GM06990 (cell line): ENCODE data around the gene CLDN10.

Experiments used
- DNase-seq: peaks from one replicate; pipeline ENCODE4 v3.0.0-alpha.2; 2011; ENCODE audit not compliant: insufficient read length; ENCODE audit errors: extremely low read depth
- H3K27me3 ChIP-seq: replicated peaks from 2 replicates; pipeline ENCODE4 v1.6.0; 2011; ENCODE audit warnings: low read length; ENCODE audit not compliant: control insufficient read depth, insufficient read depth
- H3K36me3 ChIP-seq: 2 replicates; pipeline ENCODE4 v1.5.1; 2011; ENCODE audit warnings: low read length; ENCODE audit not compliant: control insufficient read depth, insufficient read depth
- H3K4me3 ChIP-seq: replicated peaks from 2 replicates; pipeline ENCODE4 v1.5.1; 2011; ENCODE audit warnings: low read depth, mild to moderate bottlenecking, control low read depth, low read length
- TF ChIP-seq, protein P1 (sequence below): IDR thresholded peaks from 2 replicates; pipeline ENCODE4 v1.5.1; 2011; ENCODE audit warnings: low read length, control low read depth, mild to moderate bottlenecking, inconsistent platforms; ENCODE audit not compliant: insufficient read depth, poor library complexity, severe bottlenecking

The CLDN10 gene

GRCh38 chr13:95544293-95544692, 8.2 kb upstream of the CLDN10 start:
- DNase-seq: no peak
- Histone ChIP-seq H3K4me3 (no peak overlapping the region), H3K36me3 (no peaks in the 10 kb centered on the region), H3K27me3 (no peaks in the 10 kb centered on the region; the same call in 1 of the 2 replicates)
- TF ChIP-seq, protein P1, sequence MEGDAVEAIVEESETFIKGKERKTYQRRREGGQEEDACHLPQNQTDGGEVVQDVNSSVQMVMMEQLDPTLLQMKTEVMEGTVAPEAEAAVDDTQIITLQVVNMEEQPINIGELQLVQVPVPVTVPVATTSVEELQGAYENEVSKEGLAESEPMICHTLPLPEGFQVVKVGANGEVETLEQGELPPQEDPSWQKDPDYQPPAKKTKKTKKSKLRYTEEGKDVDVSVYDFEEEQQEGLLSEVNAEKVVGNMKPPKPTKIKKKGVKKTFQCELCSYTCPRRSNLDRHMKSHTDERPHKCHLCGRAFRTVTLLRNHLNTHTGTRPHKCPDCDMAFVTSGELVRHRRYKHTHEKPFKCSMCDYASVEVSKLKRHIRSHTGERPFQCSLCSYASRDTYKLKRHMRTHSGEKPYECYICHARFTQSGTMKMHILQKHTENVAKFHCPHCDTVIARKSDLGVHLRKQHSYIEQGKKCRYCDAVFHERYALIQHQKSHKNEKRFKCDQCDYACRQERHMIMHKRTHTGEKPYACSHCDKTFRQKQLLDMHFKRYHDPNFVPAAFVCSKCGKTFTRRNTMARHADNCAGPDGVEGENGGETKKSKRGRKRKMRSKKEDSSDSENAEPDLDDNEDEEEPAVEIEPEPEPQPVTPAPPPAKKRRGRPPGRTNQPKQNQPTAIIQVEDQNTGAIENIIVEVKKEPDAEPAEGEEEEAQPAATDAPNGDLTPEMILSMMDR: no peak

GRCh38 chr13:95546919-95547318, 5.6 kb upstream of the CLDN10 start:
- no peak for DNase-seq
- Histone ChIP-seq H3K4me3 (no peak overlapping the region), H3K27me3 (peaks cover 1% of the 10 kb centered on the region; the same call in 1 of the 2 replicates), H3K36me3 (no peaks in the 10 kb centered on the region)
- TF ChIP-seq, protein P1: no peak

DNA sequence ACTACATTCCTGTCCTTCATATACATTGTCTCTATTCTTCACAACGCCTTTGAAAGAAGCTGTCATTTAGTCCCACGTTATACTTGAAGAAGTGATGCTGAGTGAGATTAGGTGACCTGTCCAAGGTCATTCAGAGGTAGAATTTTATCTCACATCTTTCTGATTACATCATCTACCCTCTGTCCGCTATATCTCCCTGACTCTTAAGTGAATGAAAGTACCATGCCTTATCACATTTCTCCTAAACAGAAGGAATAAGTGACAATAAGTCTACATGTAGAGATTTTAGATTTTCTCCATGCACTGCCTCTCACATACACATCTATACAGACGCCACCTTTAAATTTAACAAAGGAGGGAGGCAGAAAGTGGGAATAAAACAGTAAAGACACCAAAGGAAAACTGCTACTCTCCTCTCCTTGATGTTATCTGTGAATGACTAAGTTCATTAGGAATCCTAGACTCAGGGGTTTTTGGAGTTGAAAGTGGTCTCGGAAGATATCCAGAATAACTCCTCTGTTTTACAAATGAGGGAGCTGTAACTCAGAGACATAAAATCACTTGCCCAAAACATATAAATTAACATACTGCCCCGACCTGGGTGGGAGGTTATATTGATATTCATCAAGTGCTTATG, 4.9 kb upstream of the CLDN10 start:
- H3K36me3 ChIP-seq: no peaks in the 10 kb centered on the region
- TF ChIP-seq, protein P1: no peak
- H3K4me3 ChIP-seq: no peak overlapping the region
- peaks cover 1% of the 10 kb centered on the region for H3K27me3 ChIP-seq
- DNase-seq: no peak

GRCh38 chr13:95552208-95552538, 347 bp upstream of the CLDN10 start:
- DNase-seq: no peak
- TF ChIP-seq, protein P1: no peak
- Histone ChIP-seq H3K36me3 (no peaks in the 10 kb centered on the region), H3K27me3 (peaks cover 1% of the 10 kb centered on the region), H3K4me3 (no peak overlapping the region)

DNA sequence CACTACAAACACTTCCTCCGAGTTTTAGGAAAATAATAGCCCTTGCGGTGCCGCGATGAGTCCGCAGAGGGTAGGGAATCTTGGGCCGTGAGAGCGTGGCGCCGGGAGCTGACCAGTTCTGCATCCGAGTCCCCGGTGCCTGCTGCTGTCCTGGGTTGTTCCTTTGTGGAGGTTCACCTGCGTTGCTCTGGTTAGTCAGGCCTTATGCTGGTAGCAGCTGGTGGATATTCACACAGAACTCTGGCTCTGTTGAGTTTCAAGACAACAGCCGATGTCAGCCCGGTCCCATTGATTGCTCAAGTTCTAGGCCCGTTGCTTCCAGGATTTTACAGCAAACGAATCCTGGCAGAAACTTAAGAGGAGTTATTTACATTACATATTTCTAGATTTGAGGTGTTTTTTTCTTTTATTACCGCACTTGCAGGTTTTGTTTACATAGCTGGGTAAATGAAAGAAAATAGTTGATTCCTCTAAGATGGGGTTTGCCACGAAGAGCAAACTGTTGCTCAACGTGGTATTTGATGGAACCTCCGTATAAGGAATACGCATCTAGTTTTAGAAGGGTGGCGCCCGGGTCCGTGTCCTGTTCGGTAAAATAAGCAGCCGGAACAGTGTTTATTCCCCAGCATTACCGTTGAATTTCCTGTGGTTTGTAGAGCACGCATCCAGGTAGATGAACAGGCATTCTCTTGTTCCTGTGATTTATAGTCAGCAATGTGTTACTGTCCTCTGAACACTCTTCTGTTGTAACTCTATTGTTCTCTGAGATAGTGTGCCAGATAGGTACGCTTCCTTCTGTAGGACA, 1.3 kb downstream of the CLDN10 start:
- DNase-seq: no peak
- Histone ChIP-seq H3K27me3 (peaks cover 1% of the 10 kb centered on the region), H3K4me3 (no peak overlapping the region), H3K36me3 (no peaks in the 10 kb centered on the region)
- TF ChIP-seq, protein P1: no peak
